GM21529 (cell line): ENCODE data around the gene NIPAL3.
"Not testable (repeated sequence)": the region's sequence is repeated elsewhere in the genome, so short reads cannot be mapped to it uniquely, and the experiment has no call there.

Experiments used
- ATAC-seq: cut with Tn5 transposase; IDR thresholded peaks from one replicate; pipeline ENCODE4 v1.9.1; 2021; ENCODE audit not compliant: unreplicated experiment

Gene NIPAL3

DNA sequence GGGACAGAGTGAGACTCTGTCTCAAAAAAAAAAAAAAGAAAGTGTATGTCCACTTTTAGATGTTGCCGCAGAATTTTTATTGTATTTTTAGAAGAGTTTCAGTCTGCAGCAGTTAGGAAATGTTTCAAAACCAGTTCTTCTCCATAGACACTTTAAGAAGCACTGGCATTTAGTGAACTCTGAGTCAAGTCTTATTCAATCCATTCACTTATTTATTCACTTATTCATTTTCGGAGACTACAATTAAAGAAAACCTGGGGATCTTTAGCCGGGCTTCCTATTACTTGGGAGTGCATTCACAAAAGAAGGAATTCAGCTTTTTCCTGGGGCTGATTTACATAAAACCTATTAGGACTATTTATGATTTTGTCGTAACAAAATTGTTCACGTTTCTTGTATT lies 99.3 kb downstream of the NIPAL3 start:
- ATAC-seq, result no peak

DNA sequence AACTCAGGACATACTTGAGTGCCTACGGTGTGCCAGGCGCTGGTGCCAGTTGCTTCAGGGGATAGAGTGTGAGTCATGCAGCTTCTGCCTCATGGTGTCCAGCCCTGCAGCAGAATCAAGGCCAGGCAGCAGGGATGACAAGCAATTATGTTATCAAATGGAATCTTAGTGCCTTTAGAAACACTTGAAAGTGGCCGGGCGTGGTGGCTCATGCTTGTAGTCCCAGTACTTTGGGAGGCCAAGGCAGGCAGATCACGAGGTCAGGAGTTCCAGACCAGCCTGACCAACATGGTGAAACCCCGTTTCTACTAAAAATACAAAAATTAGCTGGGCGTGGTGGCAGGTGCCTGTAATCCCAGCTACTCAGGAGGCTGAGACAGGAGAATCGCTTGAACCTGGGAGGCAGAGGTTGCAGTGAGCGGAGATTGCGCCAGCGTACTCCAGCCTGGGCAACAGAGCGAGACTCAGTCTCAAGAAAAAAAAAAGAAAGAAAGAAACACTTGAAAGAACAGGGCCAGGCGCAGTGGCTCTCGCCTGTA lies 100.1 kb downstream of the NIPAL3 start:
- not testable (repeated sequence) for ATAC-seq

DNA sequence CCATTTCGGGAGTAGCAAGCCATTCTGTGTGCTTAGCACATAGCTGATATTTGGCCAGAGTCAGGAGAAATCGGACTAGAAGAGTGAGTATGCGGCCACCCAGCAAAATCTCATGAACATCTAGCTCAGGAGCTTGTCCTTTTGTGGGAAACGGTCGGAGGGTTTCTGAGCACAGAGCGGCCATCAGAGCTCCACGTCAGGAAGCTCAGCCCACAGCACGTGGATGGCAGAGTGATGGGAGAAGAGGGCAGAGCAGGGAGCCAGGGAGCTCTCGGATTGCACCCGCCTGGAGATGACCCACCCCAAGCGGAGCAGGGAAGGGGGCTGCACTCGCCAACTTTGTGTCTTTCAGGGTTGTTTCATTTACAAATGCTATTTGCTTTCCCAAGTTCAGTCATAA lies 100.9 kb downstream of the NIPAL3 start:
- ATAC-seq, result no peak

DNA sequence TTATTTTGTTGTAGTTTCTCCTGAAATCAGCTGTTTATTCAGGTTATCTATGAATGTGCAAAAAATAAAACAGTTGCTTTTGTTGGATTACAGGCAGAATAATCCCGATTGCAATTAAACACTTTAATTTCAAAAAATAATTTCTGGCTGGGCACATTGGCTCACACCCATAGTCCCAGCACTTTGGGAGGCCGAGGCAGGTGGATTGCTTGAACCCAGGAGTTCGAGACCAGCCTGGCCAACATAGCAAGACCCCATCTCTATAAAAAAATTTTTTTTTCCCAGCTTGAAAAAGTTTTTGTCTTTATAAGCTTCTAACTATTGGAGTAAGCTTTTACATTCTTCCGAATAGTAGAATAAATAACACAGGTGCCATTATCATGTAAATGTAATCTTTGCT lies 102.3 kb downstream of the NIPAL3 start:
- no peak for ATAC-seq

DNA sequence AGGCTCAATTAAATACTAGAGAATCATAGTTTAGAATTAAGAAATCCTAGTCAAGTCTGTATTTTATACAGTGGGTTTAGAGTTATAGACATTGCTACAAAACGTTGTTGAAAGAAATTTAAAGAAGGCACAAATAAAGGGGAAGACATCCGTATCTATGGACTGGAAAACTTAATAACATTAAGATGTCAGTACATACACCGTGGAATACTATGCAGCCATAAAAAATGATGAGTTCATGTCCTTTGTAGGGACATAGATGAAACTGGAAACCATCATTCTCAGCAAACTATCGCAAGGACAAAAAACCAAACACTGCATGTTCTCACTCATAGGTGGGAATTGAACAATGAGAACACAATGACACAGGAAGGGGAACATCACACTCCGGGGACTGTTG lies 104.7 kb downstream of the NIPAL3 start:
- not testable (repeated sequence) for ATAC-seq
